GM23248 (cell line): ENCODE results near the gene CIROP. TPM values are rescaled to one million over a fixed set of nuclear protein-coding genes. Genes with fewer than 3 reads are reported as not detected.

Experiments
- DNase-seq: peaks from one replicate; pipeline ENCODE4 v3.0.0-alpha.2; 2015
- H2AFZ ChIP-seq: fragments of 200-600 bp; sonication (generic); 2 replicates; pipeline ENCODE4 v1.6.1; 2016; ENCODE audit warnings: antibody characterized with exemption
- H3F3A ChIP-seq: fragments of 200-600 bp; sonication (generic); 2 replicates; pipeline ENCODE4 v1.6.1; 2016; ENCODE audit warnings: mild to moderate bottlenecking, antibody characterized with exemption, mixed run types; ENCODE audit not compliant: insufficient read depth
- H3K27ac ChIP-seq: fragments of 200-600 bp; sonication (generic); 2 replicates; pipeline ENCODE4 v1.5.1; 2016; ENCODE audit warnings: mild to moderate bottlenecking
- H3K27me3 ChIP-seq: fragments of 200-600 bp; sonication (generic); replicated peaks from 2 replicates; pipeline ENCODE4 v1.6.1; 2016; ENCODE audit warnings: mild to moderate bottlenecking; ENCODE audit not compliant: insufficient read depth
- H3K36me3 ChIP-seq: fragments of 200-600 bp; sonication (generic); 2 replicates; pipeline ENCODE4 v1.6.1; 2016; ENCODE audit warnings: low read depth, mild to moderate bottlenecking
- H3K4me1 ChIP-seq: fragments of 200-600 bp; sonication (generic); 2 replicates; pipeline ENCODE4 v1.6.1; 2016; ENCODE audit warnings: mild to moderate bottlenecking; ENCODE audit not compliant: insufficient read depth
- H3K4me2 ChIP-seq: fragments of 200-600 bp; sonication (generic); one replicate; pipeline ENCODE4 v1.6.1; 2016; ENCODE audit warnings: mild to moderate bottlenecking; ENCODE audit not compliant: unreplicated experiment
- H3K4me3 ChIP-seq: fragments of 200-600 bp; sonication (generic); 2 replicates; pipeline ENCODE4 v1.5.1; 2016; ENCODE audit warnings: mild to moderate bottlenecking
- H3K79me2 ChIP-seq: fragments of 200-600 bp; sonication (generic); 2 replicates; pipeline ENCODE4 v1.6.1; 2016; ENCODE audit warnings: mild to moderate bottlenecking; ENCODE audit not compliant: insufficient read depth
- H3K9ac ChIP-seq: fragments of 200-600 bp; sonication (generic); 2 replicates; pipeline ENCODE4 v1.6.1; 2016; ENCODE audit warnings: mild to moderate bottlenecking
- H3K9me2 ChIP-seq: fragments of 200-600 bp; sonication (generic); 2 replicates; pipeline ENCODE4 v1.6.1; 2016; ENCODE audit warnings: mixed run types, mild to moderate bottlenecking, moderate library complexity; ENCODE audit not compliant: insufficient read depth
- H3K9me3 ChIP-seq: fragments of 200-600 bp; sonication (generic); one replicate; pipeline ENCODE4 v1.6.1; 2017; ENCODE audit warnings: low read depth
- H4K20me1 ChIP-seq: fragments of 200-600 bp; sonication (generic); 2 replicates; pipeline ENCODE4 v1.6.0; 2016; ENCODE audit not compliant: insufficient read depth
- EZH2 ChIP-seq: fragments of 200-600 bp; sonication (generic); IDR thresholded peaks from 2 replicates; pipeline ENCODE4 v1.6.1; 2018; ENCODE audit warnings: antibody characterized with exemption, mild to moderate bottlenecking; ENCODE audit not compliant: insufficient read depth, poor library complexity, severe bottlenecking
- EZH2phosphoT487 ChIP-seq: fragments of 200-600 bp; sonication (generic); IDR thresholded peaks from 2 replicates; pipeline ENCODE4 v1.6.1; 2018; ENCODE audit warnings: antibody characterized with exemption, moderate library complexity, mild to moderate bottlenecking, low read depth; ENCODE audit not compliant: insufficient read depth
- WGBS, 2 experiments: methylation state at CpG; one replicate each; pipeline ENCODE4 v1.1.6; 2015 to 2017; ENCODE audit warnings: low lambda C conversion rate in 2 of 2, low coverage in 1 of 2; ENCODE audit errors: missing lambda C conversion rate in 2 of 2; 5-methylcytosine and 5-hydroxymethylcytosine counted together
- in situ Hi-C: fragments of 300-500 bp; cut with MboI; formaldehyde crosslinking; loops from 2 replicates; pipeline ENCODE4 v1.15.0; 2020
- polyA plus RNA-seq: library from polyadenylated mRNA; unstranded; fragments of >200 nt; fragmentation: Nextera tagmentation; extraction: Ambion mirVana; gene quantifications from 2 replicates; pipeline ENCODE4 v1.2.1, GENCODE V29; 2016
- total RNA-seq: library from RNA; depleted of rRNA; stranded (reverse); fragments of >200 nt; shearing (Covaris generic); gene quantifications from 2 replicates; pipeline ENCODE4 v1.2.3, GENCODE V29; 2014

CIROP gene
- total and polyA plus RNA-seq, 2 experiments from 2014 or later, result not detected

GRCh38 chr14:23095196-23096108 lies 9.3 kb downstream of the CIROP start, which contains the start of gene C14orf119:
C14orf119 (plus strand) TSS chr14:23095505; CDS start chr14:23097659, 2,154 bp downstream.
- Histone ChIP-seq H4K20me1 (peaks cover 18% of the 10 kb centered on the region; the same call in 1 of the 2 replicates), H3K27ac (peak within 1 kb of the TSS; percentile 93), H3K4me2 (peak within 1 kb of the TSS; percentile 98), H3K9me3 (no peaks in the 10 kb centered on the region), H3K4me3 (peak within 1 kb of the TSS; percentile 98), H3K79me2 (peaks cover 91% of the 10 kb centered on the region), H3K27me3 (no peaks in the 10 kb centered on the region), H2AFZ (peak within 1 kb of the TSS; percentile 77), H3K4me1 (peaks cover 30% of the 10 kb centered on the region), H3F3A (peaks cover 17% of the 10 kb centered on the region), H3K9me2 (no peaks in the 10 kb centered on the region), H3K9ac (peak within 1 kb of the TSS; percentile 94), H3K36me3 (peaks cover 30% of the 10 kb centered on the region; the same call in 1 of the 2 replicates)
- in situ Hi-C loops, result no loop called here
- TF ChIP-seq EZH2 (no peak), EZH2phosphoT487 (no peak)
- WGBS, 2 experiments, result 0% methylated on average over 46 of the region's 46 CpGs
- peak; percentile 100 for DNase-seq

- Histone ChIP-seq H3K4me3 (peak within 1 kb of the TSS; percentile 98), H4K20me1 (peaks cover 18% of the 10 kb centered on the region; the same call in 1 of the 2 replicates), H3K27me3 (no peaks in the 10 kb centered on the region), H3K27ac (peak within 1 kb of the TSS; percentile 93), H3K4me2 (peak within 1 kb of the TSS; percentile 98), H3K9ac (peak within 1 kb of the TSS; percentile 94), H3K79me2 (peaks cover 91% of the 10 kb centered on the region), H3K9me3 (no peaks in the 10 kb centered on the region), H3K9me2 (no peaks in the 10 kb centered on the region), H3F3A (peaks cover 11% of the 10 kb centered on the region), H3K4me1 (peaks cover 30% of the 10 kb centered on the region), H3K36me3 (peaks cover 37% of the 10 kb centered on the region), H2AFZ (peak within 1 kb of the TSS; percentile 77)
- DNase-seq, result peak; percentile 90
- in situ Hi-C loops, result no loop called here
- 1% methylated on average over 52 to 54 of the region's 55 CpGs for WGBS, 2 experiments
- TF ChIP-seq EZH2phosphoT487 (no peak), EZH2 (no peak)
Observed at GRCh38 chr14:23094666-23095195, 10.1 kb downstream of the CIROP start, which contains the start of gene ACIN1. ACIN1 (minus strand) TSS chr14:23095136; CDS start chr14:23095112, 24 bp downstream.

- TF ChIP-seq EZH2phosphoT487 (no peak), EZH2 (no peak)
- Histone ChIP-seq H4K20me1 (peaks cover 18% of the 10 kb centered on the region; the same call in 1 of the 2 replicates), H3K4me3 (peak overlapping the region; percentile 98), H3K79me2 (peaks cover 91% of the 10 kb centered on the region), H3K4me2 (peak overlapping the region; percentile 98), H3K9me3 (no peaks in the 10 kb centered on the region), H3K9me2 (no peaks in the 10 kb centered on the region), H3K27me3 (no peaks in the 10 kb centered on the region), H3F3A (peaks cover 15% of the 10 kb centered on the region), H3K36me3 (peaks cover 44% of the 10 kb centered on the region), H3K27ac (peak overlapping the region; percentile 93), H2AFZ (peak overlapping the region; percentile 77), H3K9ac (peak overlapping the region; percentile 94), H3K4me1 (peaks cover 30% of the 10 kb centered on the region)
- in situ Hi-C loops, result no loop called here
- DNase-seq, result peak; percentile 30
- WGBS, 2 experiments, result 4 to 5% methylated on average over 14 of the region's 14 CpGs
Observed at GRCh38 chr14:23093991-23094665, 10.7 kb downstream of the CIROP start.

DNA sequence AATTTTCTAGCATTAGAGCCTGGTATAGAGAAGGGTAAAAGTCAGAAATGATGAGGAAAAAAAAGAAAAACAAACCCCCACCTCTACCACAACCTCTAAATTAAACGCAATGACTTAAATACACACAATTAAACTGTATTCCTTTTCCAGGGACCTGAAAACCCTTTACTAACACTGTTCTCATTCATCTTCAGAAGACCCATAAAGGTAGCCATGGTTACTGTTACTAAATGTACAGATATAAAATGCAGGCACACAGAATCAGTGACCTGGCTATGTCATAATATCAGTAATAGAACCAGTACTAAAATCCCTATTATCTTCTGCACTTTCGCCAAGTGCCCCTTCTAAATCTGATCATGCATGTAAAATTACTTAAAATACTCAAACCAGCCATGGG lies 11.3 kb downstream of the CIROP start:
- H2AFZ ChIP-seq, result no peak overlapping the region
- H3K9me3 ChIP-seq, result no peaks in the 10 kb centered on the region
- H3F3A ChIP-seq, result peaks cover 21% of the 10 kb centered on the region
- WGBS, 2 experiments, result 94% methylated on average over 2 of the region's 2 CpGs
- H4K20me1 ChIP-seq, result peaks cover 12% of the 10 kb centered on the region; the same call in 1 of the 2 replicates
- H3K4me3 ChIP-seq, result peak overlapping the region; percentile 98
- peaks cover 45% of the 10 kb centered on the region for H3K36me3 ChIP-seq
- H3K27ac ChIP-seq, result peak overlapping the region; percentile 93
- in situ Hi-C loops, result no loop called here
- peak overlapping the region; percentile 98 for H3K4me2 ChIP-seq
- peaks cover 91% of the 10 kb centered on the region for H3K79me2 ChIP-seq
- H3K9ac ChIP-seq, result peak overlapping the region; percentile 94
- H3K9me2 ChIP-seq, result no peaks in the 10 kb centered on the region
- DNase-seq, result no peak
- TF ChIP-seq EZH2phosphoT487 (no peak), EZH2 (no peak)
- no peaks in the 10 kb centered on the region for H3K27me3 ChIP-seq
- H3K4me1 ChIP-seq, result peaks cover 30% of the 10 kb centered on the region
